Glutamatergic neuron (in vitro differentiated cells): ENCODE data around the gene RHOXF2. TPM values are rescaled to one million over a fixed set of nuclear protein-coding genes. Genes with fewer than 3 reads are reported as not detected.
"Not testable (repeated sequence)": the region's sequence is repeated elsewhere in the genome, so short reads cannot be mapped to it uniquely, and the experiment has no call there.

Experiments
- DNase-seq: peaks from one replicate; pipeline ENCODE4 v3.0.0; 2022
- H3K27ac Mint-ChIP-seq: one replicate; pipeline ENCODE4 v1.8.0; 2020; ENCODE audit warnings: mild to moderate bottlenecking, mixed read lengths, inconsistent platforms; ENCODE audit not compliant: unreplicated experiment
- H3K27me3 Mint-ChIP-seq: one replicate; pipeline ENCODE4 v1.8.0; 2020; ENCODE audit warnings: mild to moderate bottlenecking, moderate library complexity, mixed read lengths, inconsistent platforms; ENCODE audit not compliant: unreplicated experiment
- H3K36me3 Mint-ChIP-seq: one replicate; pipeline ENCODE4 v1.8.0; 2020; ENCODE audit warnings: mild to moderate bottlenecking, mixed read lengths, inconsistent platforms; ENCODE audit not compliant: unreplicated experiment
- H3K4me1 Mint-ChIP-seq: one replicate; pipeline ENCODE4 v1.8.0; 2020; ENCODE audit warnings: mild to moderate bottlenecking, low read depth, mixed read lengths, inconsistent platforms; ENCODE audit not compliant: unreplicated experiment
- H3K4me3 Mint-ChIP-seq: one replicate; pipeline ENCODE4 v1.8.0; 2020; ENCODE audit warnings: mild to moderate bottlenecking, mixed read lengths, inconsistent platforms; ENCODE audit not compliant: unreplicated experiment
- H3K9me3 Mint-ChIP-seq: one replicate; pipeline ENCODE4 v1.8.0; 2020; ENCODE audit warnings: mild to moderate bottlenecking, moderate library complexity, mixed read lengths, inconsistent platforms; ENCODE audit not compliant: unreplicated experiment
- long read RNA-seq: library from polyadenylated mRNA; unstranded; transcript quantifications from one replicate; pipeline ENCODE4 v2.0.0, GENCODE V29; 2020; ENCODE audit not compliant: unreplicated experiment
- total RNA-seq: library from RNA; stranded (reverse); fragmentation: NEBNext Ultra II Directional; extraction: Animal tissue kit (Norgen Biotek cat#: 25700); gene quantifications from one replicate; pipeline ENCODE4 v1.2.1, GENCODE V29; 2021; ENCODE audit not compliant: unreplicated experiment
- TF ChIP-seq, protein P1 (sequence below): fragments of 200-600 bp; sonication (generic); IDR thresholded peaks from one replicate; pipeline ENCODE4 v1.5.0; 2021; ENCODE audit not compliant: partially characterized antibody, unreplicated experiment

RHOXF2 gene, protein sequence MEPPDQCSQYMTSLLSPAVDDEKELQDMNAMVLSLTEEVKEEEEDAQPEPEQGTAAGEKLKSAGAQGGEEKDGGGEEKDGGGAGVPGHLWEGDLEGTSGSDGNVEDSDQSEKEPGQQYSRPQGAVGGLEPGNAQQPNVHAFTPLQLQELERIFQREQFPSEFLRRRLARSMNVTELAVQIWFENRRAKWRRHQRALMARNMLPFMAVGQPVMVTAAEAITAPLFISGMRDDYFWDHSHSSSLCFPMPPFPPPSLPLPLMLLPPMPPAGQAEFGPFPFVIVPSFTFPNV
- not detected for total RNA-seq
- long read RNA-seq, result 0 reads

DNA sequence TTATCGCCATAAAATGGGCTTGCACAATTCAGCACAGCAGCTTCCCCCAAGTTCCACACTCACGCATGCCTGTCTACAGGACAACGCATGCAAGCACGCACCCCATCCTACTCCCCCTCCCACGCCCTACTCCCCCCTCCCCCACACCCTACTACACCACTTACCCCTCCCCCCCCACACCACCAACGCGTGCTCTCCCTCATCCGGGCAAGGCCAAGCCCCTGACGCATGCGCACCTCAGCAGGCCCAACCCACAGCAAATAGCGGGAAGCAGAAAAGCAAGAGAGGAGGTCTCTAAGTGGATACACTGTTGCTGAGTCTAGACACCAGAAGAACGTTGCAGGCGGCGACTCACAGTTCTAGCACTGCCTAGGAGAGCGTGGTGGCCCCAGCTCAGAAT, at the start of gene RHOXF2:
RHOXF2 (plus strand) TSS at position 301 of the 400 bp plus-strand sequence. CDS start 138 bp downstream, outside the sequence.
- H3K4me3 Mint-ChIP-seq, H3K9me3 Mint-ChIP-seq, H3K27ac Mint-ChIP-seq, H3K27me3 Mint-ChIP-seq, H3K36me3 Mint-ChIP-seq, DNase-seq, H3K4me1 Mint-ChIP-seq: not testable (repeated sequence)

DNA sequence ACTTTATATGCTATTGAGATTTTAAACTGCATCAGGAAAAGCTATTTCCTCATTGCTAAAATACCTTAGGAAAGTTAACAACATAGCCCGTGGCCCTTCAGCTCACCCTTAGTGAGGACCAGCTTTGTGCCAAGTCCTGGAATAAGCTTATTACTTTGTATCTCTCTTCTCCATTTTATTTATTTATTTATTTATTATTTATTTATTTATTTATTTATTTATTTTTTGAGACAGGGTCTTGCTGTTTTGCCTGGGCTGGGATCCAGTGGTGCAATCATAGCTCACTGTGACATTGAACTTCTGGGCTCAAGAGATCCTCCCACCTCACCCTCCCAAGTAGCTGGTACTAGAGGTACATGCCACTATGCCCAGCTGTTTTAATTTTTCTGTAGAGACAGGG, 49.0 kb upstream of the RHOXF2 start:
- H3K27ac Mint-ChIP-seq, result no peak overlapping the region
- no peaks in the 10 kb centered on the region for H3K9me3 Mint-ChIP-seq

DNA sequence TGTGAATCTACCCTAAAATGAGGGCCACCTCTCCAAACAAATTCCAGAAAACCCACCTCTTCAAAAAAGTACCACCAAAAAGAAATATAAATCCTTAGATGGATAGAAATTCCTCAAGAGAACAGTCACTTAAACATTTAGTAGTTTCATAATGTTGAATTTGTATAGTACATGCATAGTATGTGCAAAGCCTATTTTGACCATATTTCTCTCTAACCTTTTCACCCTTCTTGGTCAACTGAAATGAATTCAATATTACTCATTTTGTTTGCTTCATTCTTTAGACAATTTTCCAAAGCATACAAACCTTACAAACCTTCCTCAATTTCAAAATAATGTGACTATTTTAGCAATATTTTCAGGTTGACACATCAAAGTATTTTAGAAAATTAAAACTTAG, 46.8 kb upstream of the RHOXF2 start:
- Mint-ChIP-seq H3K27ac (no peak overlapping the region), H3K9me3 (no peaks in the 10 kb centered on the region), H3K27me3 (peaks cover 1% of the 10 kb centered on the region), H3K4me1 (no peaks in the 10 kb centered on the region), H3K36me3 (no peaks in the 10 kb centered on the region), H3K4me3 (no peak overlapping the region)
- no peak for DNase-seq
- TF ChIP-seq, protein P1, sequence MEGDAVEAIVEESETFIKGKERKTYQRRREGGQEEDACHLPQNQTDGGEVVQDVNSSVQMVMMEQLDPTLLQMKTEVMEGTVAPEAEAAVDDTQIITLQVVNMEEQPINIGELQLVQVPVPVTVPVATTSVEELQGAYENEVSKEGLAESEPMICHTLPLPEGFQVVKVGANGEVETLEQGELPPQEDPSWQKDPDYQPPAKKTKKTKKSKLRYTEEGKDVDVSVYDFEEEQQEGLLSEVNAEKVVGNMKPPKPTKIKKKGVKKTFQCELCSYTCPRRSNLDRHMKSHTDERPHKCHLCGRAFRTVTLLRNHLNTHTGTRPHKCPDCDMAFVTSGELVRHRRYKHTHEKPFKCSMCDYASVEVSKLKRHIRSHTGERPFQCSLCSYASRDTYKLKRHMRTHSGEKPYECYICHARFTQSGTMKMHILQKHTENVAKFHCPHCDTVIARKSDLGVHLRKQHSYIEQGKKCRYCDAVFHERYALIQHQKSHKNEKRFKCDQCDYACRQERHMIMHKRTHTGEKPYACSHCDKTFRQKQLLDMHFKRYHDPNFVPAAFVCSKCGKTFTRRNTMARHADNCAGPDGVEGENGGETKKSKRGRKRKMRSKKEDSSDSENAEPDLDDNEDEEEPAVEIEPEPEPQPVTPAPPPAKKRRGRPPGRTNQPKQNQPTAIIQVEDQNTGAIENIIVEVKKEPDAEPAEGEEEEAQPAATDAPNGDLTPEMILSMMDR, result no peak

More for the DNA sequence above, 49.0 kb upstream of the RHOXF2 start:
- Mint-ChIP-seq H3K36me3 (no peaks in the 10 kb centered on the region), H3K4me1 (no peaks in the 10 kb centered on the region), H3K4me3 (no peak overlapping the region), H3K27me3 (peaks cover 1% of the 10 kb centered on the region)
- TF ChIP-seq, protein P1, result no peak
- DNase-seq, result no peak

DNA sequence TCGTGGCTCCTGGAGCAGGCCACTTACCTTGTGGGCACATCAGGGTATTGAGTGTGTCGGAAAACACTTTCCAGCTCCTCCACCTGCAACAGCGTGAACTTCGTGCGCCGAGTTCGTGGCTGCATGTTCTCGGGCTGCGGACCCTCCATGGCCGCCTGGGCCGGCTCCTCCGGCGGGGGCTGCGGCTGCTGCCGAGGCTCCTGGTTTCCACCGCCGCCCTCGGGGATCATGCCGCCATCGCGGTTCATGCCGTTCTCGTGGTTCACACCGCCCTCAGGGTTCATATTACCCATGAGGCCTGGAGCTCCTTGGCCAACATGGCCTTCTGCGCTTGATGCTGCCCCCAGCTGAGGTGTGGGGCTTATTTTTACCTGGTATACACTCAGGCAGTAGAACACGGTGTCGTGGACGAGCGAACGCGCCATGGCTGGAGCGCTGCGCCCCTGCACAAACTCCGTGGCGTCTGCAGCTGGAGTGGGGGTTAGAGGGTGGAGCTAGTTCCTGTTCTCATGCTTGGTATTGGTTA, 42.9 kb upstream of the RHOXF2 start, which contains the start of gene RHOXF1:
RHOXF1 (minus strand) TSS at position 476 of the 526 bp plus-strand sequence; CDS start at position 425, 51 bp downstream.
- DNase-seq, result no peak
- Mint-ChIP-seq H3K9me3 (no peaks in the 10 kb centered on the region), H3K4me3 (no peak within 1 kb of the TSS), H3K27ac (no peak within 1 kb of the TSS), H3K4me1 (no peaks in the 10 kb centered on the region), H3K36me3 (no peaks in the 10 kb centered on the region), H3K27me3 (no peaks in the 10 kb centered on the region)
- TF ChIP-seq, protein P1, result no peak

DNA sequence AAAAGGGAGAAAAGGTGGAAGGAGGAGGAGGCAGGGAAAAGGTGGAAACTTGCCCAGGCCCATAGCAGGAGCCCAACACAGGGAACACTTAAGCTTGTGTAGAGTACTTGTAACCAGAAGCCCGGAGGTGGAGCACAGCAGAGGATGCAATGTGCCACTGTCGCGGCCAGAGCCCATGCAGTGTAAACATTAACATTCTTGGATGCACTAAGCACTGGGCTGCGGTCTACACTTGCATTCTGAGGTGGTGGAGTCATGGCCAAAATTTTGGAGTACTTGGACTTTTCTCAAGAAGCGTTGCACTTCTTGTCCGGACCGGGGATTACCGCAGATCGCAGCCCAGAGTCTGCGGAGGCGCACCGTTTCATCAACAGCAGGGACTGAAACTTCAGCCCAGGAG, 38.2 kb upstream of the RHOXF2 start:
- H3K9me3 Mint-ChIP-seq, result no peaks in the 10 kb centered on the region
- H3K4me1 Mint-ChIP-seq, result no peaks in the 10 kb centered on the region
- no peak overlapping the region for H3K27ac Mint-ChIP-seq
- TF ChIP-seq, protein P1, result no peak
- no peaks in the 10 kb centered on the region for H3K27me3 Mint-ChIP-seq
- H3K4me3 Mint-ChIP-seq, result no peak overlapping the region
- no peak for DNase-seq
- H3K36me3 Mint-ChIP-seq, result no peaks in the 10 kb centered on the region
